GM12892 (cell line): ENCODE data around the gene HNRNPA1.

Source experiments
- POLR2A ChIP-seq: IDR thresholded peaks from 2 replicates; pipeline ENCODE4 v1.6.1; 2011; ENCODE audit warnings: low read depth, low read length, control low read depth
- POLR2AphosphoS5 ChIP-seq: IDR thresholded peaks from 2 replicates; pipeline ENCODE4 v1.6.1; 2011; ENCODE audit warnings: low read depth, low read length, control low read depth
- TAF1 ChIP-seq: IDR thresholded peaks from 2 replicates; pipeline ENCODE4 v1.6.1; 2011; ENCODE audit warnings: low read depth, mild to moderate bottlenecking, control low read depth, low read length, borderline replicate concordance

GRCh38 chr12:54232790-54233189 is 47.7 kb upstream of the HNRNPA1 start:
- TF ChIP-seq POLR2A, result no peak
- no peak for TF ChIP-seq POLR2AphosphoS5
- no peak for TF ChIP-seq TAF1
